Measurements from ENCODE around the gene NLRP3. TPM values are rescaled to one million over a fixed set of nuclear protein-coding genes. Genes with fewer than 3 reads are reported as not detected.
"Not testable (repeated sequence)": the region's sequence is repeated elsewhere in the genome, so short reads cannot be mapped to it uniquely, and the experiment has no call there.

NLRP3 gene
- total and polyA plus RNA-seq, 5 experiments from 2014 or later: 0.42 to 3.2 (median 2.4) TPM

DNA sequence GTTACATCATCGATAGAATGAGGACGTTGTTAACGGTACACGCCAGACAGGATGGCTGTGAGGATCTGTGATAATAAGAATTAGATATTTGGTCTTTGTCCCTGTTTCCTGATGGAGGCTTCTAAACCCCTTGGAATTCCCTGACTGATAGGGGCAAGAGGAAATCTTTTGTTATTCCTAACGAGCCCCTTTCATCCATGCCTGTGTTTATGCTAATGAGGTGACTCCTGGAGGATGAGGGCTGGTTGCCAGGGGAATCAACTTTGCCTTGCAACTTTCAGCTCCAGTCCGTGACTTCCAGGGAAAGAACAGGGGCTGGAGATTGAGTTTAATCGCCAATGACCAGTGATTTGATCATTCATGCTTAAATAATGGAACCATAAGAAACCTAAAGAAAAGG, 39.3 kb upstream of the NLRP3 start:
- no peaks in the 10 kb centered on the region for H3K9me3 Mint-ChIP-seq
- peaks cover 0 to 8% (median 5%) of the 10 kb centered on the region in 4 donors for H3K4me1 Mint-ChIP-seq
- ATAC-seq (no peak), DNase-seq (no peak)
- H3K27ac Mint-ChIP-seq: no peak overlapping the region
- POLR2A ChIA-PET: no interaction called here
- no peak overlapping the region for H3K4me3 Mint-ChIP-seq
- H3K36me3 Mint-ChIP-seq: peaks cover 0 to 3% (median 0%) of the 10 kb centered on the region in 3 donors
- H3K27me3 Mint-ChIP-seq: peaks cover 0 to 11% (median 3%) of the 10 kb centered on the region in 5 donors

DNA sequence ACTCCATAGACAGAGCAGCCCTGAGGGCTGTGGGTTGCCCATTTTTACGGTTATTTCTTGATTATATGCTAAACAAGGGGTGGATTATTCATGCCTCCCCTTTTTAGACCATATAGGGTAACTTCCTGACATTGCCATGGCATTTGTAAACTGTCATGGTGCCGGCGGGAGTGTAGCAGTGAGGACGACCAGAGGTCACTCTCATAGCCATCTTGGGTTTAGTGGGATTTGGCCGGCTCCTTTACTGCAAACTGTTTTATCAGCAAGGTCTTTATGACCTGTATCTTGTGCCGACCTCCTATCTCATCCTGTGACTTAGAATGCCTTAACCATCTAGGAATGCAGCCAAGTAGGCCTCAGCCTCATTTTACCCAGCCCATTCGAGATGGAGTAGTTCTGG, 38.3 kb upstream of the NLRP3 start:
- H3K36me3 Mint-ChIP-seq, H3K27ac Mint-ChIP-seq, ATAC-seq, POLR2A ChIA-PET, H3K4me1 Mint-ChIP-seq, H3K9me3 Mint-ChIP-seq, H3K4me3 Mint-ChIP-seq, DNase-seq, H3K27me3 Mint-ChIP-seq: not testable (repeated sequence)

DNA sequence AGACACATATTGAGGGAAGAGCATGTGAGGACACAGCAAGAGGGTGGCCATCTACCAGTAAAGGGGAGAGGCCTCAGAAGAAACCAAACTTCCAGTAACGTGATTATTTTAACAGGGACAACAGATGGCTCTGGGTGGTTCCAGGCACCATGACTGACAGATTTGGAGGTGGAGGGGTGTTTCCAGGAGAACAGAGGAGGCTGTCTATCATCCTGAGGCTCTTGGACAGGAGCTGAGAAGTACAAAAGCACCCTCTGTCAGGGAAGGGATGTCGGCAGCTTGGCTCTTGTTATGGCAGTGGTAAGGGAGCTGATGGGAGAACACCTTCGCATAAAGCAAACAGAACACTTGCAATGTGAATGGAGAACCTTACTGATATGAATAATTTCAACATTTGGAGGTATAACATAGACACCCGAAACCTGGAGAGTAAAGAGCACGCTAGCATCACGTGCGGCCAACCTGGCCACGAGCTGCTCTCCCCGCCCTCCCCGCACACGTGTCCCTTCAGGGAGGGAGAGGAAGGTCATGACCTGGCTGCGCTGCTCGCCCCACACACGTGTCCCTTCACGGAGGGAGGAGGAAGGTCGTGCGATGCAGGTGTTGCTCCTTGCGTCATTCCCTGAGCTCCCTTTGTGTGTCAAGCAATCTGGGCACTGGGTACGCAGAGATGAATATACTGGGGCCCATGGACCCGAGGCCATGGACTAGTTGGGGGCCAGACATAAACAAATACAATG, 37.5 kb upstream of the NLRP3 start:
- Mint-ChIP-seq H3K27ac (no peak overlapping the region), H3K9me3 (peaks cover 0 to 1% (median 0%) of the 10 kb centered on the region in 9 donors), H3K27me3 (peaks cover 0 to 3% (median 0%) of the 10 kb centered on the region in 5 donors), H3K4me3 (no peak overlapping the region), H3K36me3 (peaks cover 0 to 3% (median 0%) of the 10 kb centered on the region in 3 donors), H3K4me1 (peaks cover 0 to 4% (median 3%) of the 10 kb centered on the region in 4 donors)
- DNase-seq: no peak
- ATAC-seq: no peak
- POLR2A ChIA-PET: no interaction called here

DNA sequence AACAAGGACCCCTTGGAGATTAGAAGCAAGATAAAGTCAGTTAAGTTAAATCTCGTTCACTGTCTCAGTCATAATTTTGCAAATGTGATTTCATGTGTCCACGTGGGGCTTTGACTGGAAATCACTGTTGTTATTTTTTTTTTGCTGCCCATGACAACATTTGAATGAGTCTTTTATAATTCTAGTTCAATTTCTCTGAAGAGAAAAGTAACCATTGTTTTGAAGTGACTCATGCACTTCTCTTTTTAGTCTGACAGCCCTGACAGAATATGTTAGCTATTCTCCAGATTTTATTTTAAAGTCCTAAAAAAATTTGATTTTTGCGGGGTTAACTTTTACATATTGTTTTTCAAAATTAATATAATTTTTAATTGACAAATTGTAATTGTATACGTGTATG, 30.7 kb upstream of the NLRP3 start:
- Mint-ChIP-seq H3K4me3 (no peak overlapping the region), H3K9me3 (peaks cover 0 to 11% (median 2%) of the 10 kb centered on the region in 9 donors), H3K36me3 (peaks cover 0 to 9% (median 2%) of the 10 kb centered on the region in 3 donors), H3K27ac (no peak overlapping the region), H3K27me3 (peaks cover 0 to 3% (median 0%) of the 10 kb centered on the region in 5 donors), H3K4me1 (peaks cover 3 to 6% (median 6%) of the 10 kb centered on the region in 4 donors)
- POLR2A ChIA-PET: no interaction called here
- no peak for DNase-seq
- no peak for ATAC-seq

DNA sequence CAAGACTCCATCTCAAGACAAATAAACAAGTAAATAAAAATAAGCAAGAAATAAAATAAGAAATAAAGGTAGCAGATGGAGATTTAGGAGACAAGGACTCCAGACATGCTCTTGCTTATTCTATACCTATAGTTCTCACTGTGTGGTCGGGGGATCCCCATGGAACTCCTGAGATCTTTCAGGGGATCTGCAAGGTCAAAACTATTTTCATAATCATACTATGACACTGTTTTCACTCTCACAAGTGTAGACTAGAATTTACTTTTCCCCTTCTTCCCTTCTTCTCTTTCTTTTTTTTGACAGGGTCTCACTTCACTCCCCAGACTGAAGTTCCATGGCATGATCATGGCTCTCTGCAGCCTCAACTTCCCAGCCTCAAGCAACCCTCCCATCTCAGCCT, 29.8 kb upstream of the NLRP3 start:
- Mint-ChIP-seq H3K9me3 (peaks cover 0 to 11% (median 2%) of the 10 kb centered on the region in 9 donors), H3K27me3 (peaks cover 0 to 3% (median 0%) of the 10 kb centered on the region in 5 donors), H3K36me3 (peaks cover 0 to 9% (median 2%) of the 10 kb centered on the region in 3 donors), H3K4me3 (no peak overlapping the region), H3K4me1 (peaks cover 3 to 15% (median 7%) of the 10 kb centered on the region in 4 donors), H3K27ac (no peak overlapping the region)
- no peak for ATAC-seq
- DNase-seq: no peak
- POLR2A ChIA-PET: no interaction called here

DNA sequence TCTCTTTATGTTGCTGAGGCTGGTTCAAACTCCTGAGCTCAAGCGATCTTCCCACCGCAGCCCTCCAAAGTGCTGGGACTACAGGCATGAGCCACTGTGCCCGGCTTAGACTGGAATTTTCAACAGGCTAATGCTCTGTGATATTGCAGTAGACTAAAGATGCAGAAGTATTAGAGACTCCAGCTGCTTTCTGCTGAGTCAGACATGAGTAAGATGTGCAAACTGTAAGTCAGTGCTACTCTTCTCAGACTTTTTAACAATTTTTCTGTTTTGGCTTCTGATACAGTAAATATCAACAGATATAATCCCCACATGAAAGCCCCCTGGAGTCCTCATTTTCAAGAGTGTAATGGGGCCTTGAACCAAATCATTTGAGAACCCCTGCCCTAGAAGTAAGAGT, 29.3 kb upstream of the NLRP3 start:
- DNase-seq (no peak), ATAC-seq (no peak)
- Mint-ChIP-seq H3K9me3 (peaks cover 0 to 11% (median 2%) of the 10 kb centered on the region in 9 donors), H3K36me3 (peaks cover 0 to 9% (median 2%) of the 10 kb centered on the region in 3 donors), H3K27me3 (peaks cover 0 to 3% (median 0%) of the 10 kb centered on the region in 5 donors), H3K4me1 (peaks cover 3 to 15% (median 7%) of the 10 kb centered on the region in 4 donors), H3K4me3 (no peak overlapping the region), H3K27ac (no peak overlapping the region)
- POLR2A ChIA-PET: no interaction called here

DNA sequence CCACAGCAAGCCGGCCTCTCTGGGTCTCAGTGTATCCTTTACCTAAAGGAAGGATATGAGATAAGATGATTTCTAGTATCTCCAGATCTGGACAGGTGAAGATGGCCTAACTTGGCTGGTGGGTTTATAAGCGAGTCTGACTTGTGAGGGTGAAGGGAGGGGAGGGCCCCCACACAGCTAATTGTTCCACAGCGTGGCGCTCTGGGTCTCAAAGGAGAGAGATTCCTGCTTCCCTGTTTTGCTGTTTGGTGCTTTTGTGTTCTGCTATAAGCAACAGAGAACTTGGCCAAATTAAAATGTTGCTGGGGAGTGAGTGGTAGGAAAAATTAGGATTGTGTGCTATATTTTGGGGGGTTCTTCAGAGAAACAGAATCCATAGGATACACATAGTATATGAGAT, 28.9 kb upstream of the NLRP3 start:
- Mint-ChIP-seq H3K27ac (no peak overlapping the region), H3K27me3 (peaks cover 0 to 3% (median 0%) of the 10 kb centered on the region in 5 donors), H3K36me3 (peaks cover 0 to 9% (median 2%) of the 10 kb centered on the region in 3 donors), H3K9me3 (peaks cover 0 to 11% (median 2%) of the 10 kb centered on the region in 9 donors), H3K4me3 (no peak overlapping the region), H3K4me1 (peaks cover 3 to 18% (median 7%) of the 10 kb centered on the region in 4 donors)
- ATAC-seq (no peak), DNase-seq (no peak)
- POLR2A ChIA-PET: interaction anchor here (0.6 kb wide), 1 partner anchor 119 kb away, joined by 3 read pairs; no protein-coding TSS in a partner anchor

DNA sequence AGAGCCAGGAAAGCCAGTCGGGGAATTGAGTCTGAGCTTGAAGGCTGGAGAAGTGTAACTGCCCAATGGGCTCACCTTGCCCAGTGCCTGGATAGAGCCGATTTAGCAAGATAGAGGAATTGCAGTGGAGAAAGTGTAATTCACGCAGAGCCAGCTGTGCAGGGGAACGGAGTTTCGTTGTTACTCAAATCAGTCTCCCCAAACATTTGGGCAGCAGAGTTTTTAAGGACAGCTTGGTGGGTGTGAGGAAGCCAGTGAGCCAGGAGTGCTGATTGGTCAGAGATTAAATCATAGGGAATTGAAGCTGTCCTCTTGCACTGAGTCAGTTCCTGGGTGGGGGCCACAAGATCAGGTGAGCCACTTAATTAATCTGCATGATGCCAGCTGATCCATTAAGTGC, 28.4 kb upstream of the NLRP3 start:
- POLR2A ChIA-PET: interaction anchor here (0.6 to 0.9 kb wide), 2 partner anchors 105 to 120 kb away, joined by 3 to 4 read pairs; no protein-coding TSS in a partner anchor
- DNase-seq: no peak

DNA sequence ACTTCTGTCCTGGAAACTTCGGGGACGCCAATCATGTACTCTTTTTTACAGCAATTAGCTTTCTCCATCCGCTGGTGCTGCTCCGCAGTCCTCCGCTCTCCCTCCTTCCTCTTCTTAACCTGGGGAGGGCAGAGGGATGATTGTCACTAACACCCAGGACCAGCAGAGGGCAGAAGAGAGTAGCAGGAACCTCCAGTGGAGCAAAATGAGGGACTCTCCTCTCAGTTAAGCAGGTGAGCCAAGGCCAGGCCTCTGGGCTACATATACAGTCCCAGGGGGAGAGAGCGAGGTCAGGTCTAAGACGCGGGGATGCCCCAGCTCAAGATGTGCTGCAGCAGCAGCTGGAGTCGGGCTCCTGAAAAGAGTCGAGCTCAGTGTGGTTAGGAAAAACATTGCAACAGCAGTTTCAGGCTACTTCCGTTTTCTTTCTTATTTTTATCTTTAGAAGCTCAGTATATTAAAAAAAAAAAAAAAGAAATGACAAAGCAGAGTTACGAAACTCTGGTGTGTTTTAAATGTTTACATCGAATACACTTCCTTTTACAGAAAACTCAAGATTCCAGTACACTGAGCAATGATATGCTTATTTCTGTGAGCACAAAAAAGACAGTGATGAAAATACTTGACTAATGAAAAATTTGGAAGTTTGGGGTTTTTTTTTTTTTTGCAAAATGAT, 25.7 kb upstream of the NLRP3 start:
- Mint-ChIP-seq H3K36me3 (no peaks in the 10 kb centered on the region), H3K4me3 (peak overlapping the region; percentile 64 to 87 (median 78)), H3K27ac (peak overlapping the region; percentile 37 to 93 (median 76)), H3K27me3 (peaks cover 0 to 3% (median 0%) of the 10 kb centered on the region in 5 donors), H3K4me1 (peaks cover 3 to 20% (median 7%) of the 10 kb centered on the region in 4 donors), H3K9me3 (no peaks in the 10 kb centered on the region)
- DNase-seq (peak; percentile 62 to 91 (median 82)), ATAC-seq (peak; percentile 96 to 98)
- POLR2A ChIA-PET: interaction anchor here (0.6 to 2.3 kb wide), 10 partner anchors 10 to 188 kb away, joined by 3 to 16 read pairs (median 3); partner anchors contain the start of gene NLRP3

More for the DNA sequence above, 28.4 kb upstream of the NLRP3 start:
- H3K9me3 Mint-ChIP-seq: peaks cover 0 to 11% (median 2%) of the 10 kb centered on the region in 9 donors
- H3K36me3 Mint-ChIP-seq: peaks cover 0 to 9% (median 2%) of the 10 kb centered on the region in 3 donors
- peaks cover 3 to 20% (median 7%) of the 10 kb centered on the region in 4 donors for H3K4me1 Mint-ChIP-seq
- H3K27ac Mint-ChIP-seq: no peak overlapping the region
- no peak overlapping the region for H3K4me3 Mint-ChIP-seq
- no peak for ATAC-seq
- H3K27me3 Mint-ChIP-seq: peaks cover 0 to 3% (median 0%) of the 10 kb centered on the region in 5 donors

DNA sequence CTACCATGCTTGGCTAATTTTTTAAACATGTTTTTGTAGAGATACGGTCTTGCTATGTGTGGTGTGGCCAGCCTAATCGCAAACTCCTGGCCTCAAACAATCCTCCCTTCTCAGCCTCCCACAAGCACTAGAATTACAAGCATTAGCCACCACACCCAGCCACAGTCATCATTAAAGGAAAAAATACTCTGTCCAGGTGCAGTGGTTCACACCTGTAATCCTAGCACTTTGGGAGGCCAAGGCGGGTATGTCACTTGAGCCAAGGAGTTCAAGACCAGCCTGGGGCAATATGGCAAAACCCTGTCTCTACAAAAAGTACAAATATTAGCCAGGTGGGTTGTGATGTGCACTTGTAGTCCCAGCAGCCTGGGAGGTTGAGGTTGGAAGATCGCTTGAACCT, 25.0 kb upstream of the NLRP3 start:
- DNase-seq (no peak), ATAC-seq (no peak)
- Mint-ChIP-seq H3K27me3 (peaks cover 0 to 3% (median 0%) of the 10 kb centered on the region in 5 donors), H3K36me3 (no peaks in the 10 kb centered on the region), H3K4me1 (peaks cover 3 to 20% (median 7%) of the 10 kb centered on the region in 4 donors), H3K9me3 (no peaks in the 10 kb centered on the region), H3K27ac (peak overlapping the region in 2 of 10 donors; percentile 66 to 76), H3K4me3 (peak overlapping the region in 4 of 10 donors; percentile 8 to 29 (median 24))
- POLR2A ChIA-PET: interaction anchor here (0.6 to 2.3 kb wide), 4 partner anchors 19 to 68 kb away, joined by 3 to 16 read pairs (median 4); partner anchors contain the start of gene NLRP3

DNA sequence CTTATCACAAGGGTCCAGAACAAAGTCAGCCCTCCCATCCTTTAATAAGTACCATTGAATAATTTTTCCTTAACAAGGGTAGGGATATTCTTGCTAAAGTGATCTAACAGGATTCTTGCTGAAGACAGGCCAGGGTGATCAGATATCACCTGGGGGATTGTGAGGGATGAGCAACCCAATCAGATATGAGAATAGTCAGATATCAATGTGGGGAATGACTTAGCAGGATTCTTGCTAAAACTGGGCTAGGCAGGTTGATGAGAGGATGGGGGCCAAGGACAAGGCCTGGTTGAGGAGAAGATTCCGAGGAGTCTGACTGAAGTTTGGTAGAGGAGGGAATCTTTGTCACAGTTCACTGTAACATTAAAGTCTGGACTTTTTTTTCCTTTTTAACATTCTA, 23.9 kb upstream of the NLRP3 start:
- no peaks in the 10 kb centered on the region for H3K9me3 Mint-ChIP-seq
- no peaks in the 10 kb centered on the region for H3K36me3 Mint-ChIP-seq
- H3K27me3 Mint-ChIP-seq: no peaks in the 10 kb centered on the region
- no peak for DNase-seq
- no peak overlapping the region for H3K4me3 Mint-ChIP-seq
- H3K27ac Mint-ChIP-seq: peak overlapping the region in 4 of 10 donors; percentile 60 to 77 (median 68)
- peaks cover 3 to 20% (median 7%) of the 10 kb centered on the region in 4 donors for H3K4me1 Mint-ChIP-seq
- ATAC-seq: no peak
- POLR2A ChIA-PET: interaction anchor here (0.6 to 0.7 kb wide), 2 partner anchors 29 to 131 kb away, joined by 3 read pairs; no protein-coding TSS in a partner anchor

DNA sequence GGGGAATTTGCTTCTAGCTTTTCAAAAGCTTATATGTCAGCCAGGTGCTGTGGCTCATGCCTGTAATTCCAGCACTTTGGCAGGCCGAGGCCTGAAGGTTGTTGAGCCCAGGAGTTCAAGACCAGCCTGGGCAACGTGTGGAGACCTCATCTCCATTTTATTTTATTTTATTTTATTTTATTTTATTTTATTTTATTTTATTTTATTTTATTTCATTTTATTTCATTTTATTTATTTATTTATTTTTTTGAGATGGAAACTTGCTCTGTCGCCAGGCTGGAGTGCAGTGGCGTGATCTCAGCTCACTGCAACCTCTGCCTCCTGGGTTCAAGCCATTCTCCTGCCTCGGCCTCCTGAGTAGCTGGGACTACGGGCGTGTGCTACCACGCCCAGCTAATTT, 20.9 kb upstream of the NLRP3 start:
- H3K27ac Mint-ChIP-seq, H3K27me3 Mint-ChIP-seq, H3K36me3 Mint-ChIP-seq, DNase-seq, POLR2A ChIA-PET, H3K9me3 Mint-ChIP-seq, ATAC-seq, H3K4me3 Mint-ChIP-seq: not testable (repeated sequence)
- H3K4me1 Mint-ChIP-seq: peaks cover 1 to 15% (median 3%) of the 10 kb centered on the region in 4 donors

All from naive thymus-derived CD8-positive, alpha-beta T cell (primary cell).